HepG2 (cell line): ENCODE results near the gene VEGFB. TPM values are rescaled to one million over a fixed set of nuclear protein-coding genes. Genes with fewer than 3 reads are reported as not detected.

Experiments used
- AGO1 ChIP-seq: fragments of 200-400 bp; formaldehyde crosslinking; IDR thresholded peaks from 2 replicates; pipeline ENCODE4 v1.6.1; 2017; ENCODE audit warnings: mild to moderate bottlenecking, low read depth, low read length, moderate library complexity; ENCODE audit not compliant: poor library complexity, severe bottlenecking
- FOSL2 ChIP-seq: sonication (generic); formaldehyde crosslinking; IDR thresholded peaks from 2 replicates; pipeline ENCODE4 v1.4.0; 2020; ENCODE audit warnings: missing genetic modification reagents
- HNRNPH1 ChIP-seq: fragments of 200-400 bp; formaldehyde crosslinking; optimal IDR thresholded peaks from 2 replicates; pipeline ENCODE3; 2017; ENCODE audit warnings: mild to moderate bottlenecking, low read depth, low read length
- PHF20 ChIP-seq: sonication (generic); formaldehyde crosslinking; IDR thresholded peaks from 2 replicates; pipeline ENCODE4 v1.5.0; 2020; ENCODE audit warnings: mild to moderate bottlenecking, missing genetic modification reagents
- POLR2G ChIP-seq: fragments of 200-400 bp; formaldehyde crosslinking; IDR thresholded peaks from 2 replicates; pipeline ENCODE4 v1.6.1; 2018; ENCODE audit warnings: mild to moderate bottlenecking, low read depth, low read length, moderate library complexity
- RBM39 ChIP-seq: fragments of 200-400 bp; formaldehyde crosslinking; IDR thresholded peaks from one replicate; pipeline ENCODE4 v1.6.1; 2018; ENCODE audit warnings: antibody characterized with exemption, mild to moderate bottlenecking, low read depth, low read length; ENCODE audit not compliant: poor library complexity, severe bottlenecking
- TAF1 ChIP-seq: sonication (generic); formaldehyde crosslinking; IDR thresholded peaks from 2 replicates; pipeline ENCODE4 v1.4.0; 2020; ENCODE audit warnings: missing genetic modification reagents
- TCF7 ChIP-seq: sonication (generic); IDR thresholded peaks from 2 replicates; pipeline ENCODE4 v1.6.1; 2016; ENCODE audit warnings: antibody characterized with exemption, low read depth
- TSC22D2 ChIP-seq: sonication (generic); formaldehyde crosslinking; IDR thresholded peaks from 2 replicates; pipeline ENCODE4 v1.5.1; 2020; ENCODE audit warnings: missing genetic modification reagents, mild to moderate bottlenecking, borderline replicate concordance
- ZBTB37 ChIP-seq: sonication (generic); formaldehyde crosslinking; IDR thresholded peaks from 2 replicates; pipeline ENCODE4 v1.4.0; 2020; ENCODE audit warnings: mild to moderate bottlenecking, missing genetic modification reagents
- ZFX ChIP-seq: sonication (generic); formaldehyde crosslinking; IDR thresholded peaks from 2 replicates; pipeline ENCODE4 v1.4.0; 2020; ENCODE audit warnings: mild to moderate bottlenecking, low read depth, missing genetic modification reagents, moderate library complexity
- ZNF350 ChIP-seq: sonication (generic); formaldehyde crosslinking; IDR thresholded peaks from 2 replicates; pipeline ENCODE4 v1.4.0; 2020; ENCODE audit warnings: mild to moderate bottlenecking, low read depth, missing genetic modification reagents, borderline replicate concordance
- ZNF547 ChIP-seq: sonication (generic); formaldehyde crosslinking; IDR thresholded peaks from 2 replicates; pipeline ENCODE4 v1.5.1; 2020; ENCODE audit warnings: mild to moderate bottlenecking, missing genetic modification reagents
- ZNF567 ChIP-seq: sonication (generic); formaldehyde crosslinking; IDR thresholded peaks from 2 replicates; pipeline ENCODE4 v1.8.1; 2023; ENCODE audit warnings: mild to moderate bottlenecking, missing genetic modification reagents, borderline replicate concordance
- ZNF839 ChIP-seq: sonication (generic); formaldehyde crosslinking; IDR thresholded peaks from 2 replicates; pipeline ENCODE4 v1.4.0; 2020; ENCODE audit warnings: missing genetic modification reagents, mild to moderate bottlenecking, borderline replicate concordance
- ZSCAN21 ChIP-seq: sonication (generic); formaldehyde crosslinking; IDR thresholded peaks from 2 replicates; pipeline ENCODE4 v1.8.0; 2022; ENCODE audit warnings: mild to moderate bottlenecking, missing genetic modification reagents, moderate library complexity, borderline replicate concordance
- polyA plus RNA-seq, 8 experiments: library from polyadenylated mRNA; depleted of rRNA in 3 of 8; stranded (reverse) in 7 of 8; unstranded in 1 of 8; fragments of >200 nt; fragmentation: Illumina TruSeq in 4 of 8; extraction: Trizol in 4 of 8; gene quantifications; 2 replicates each; pipeline versions ENCODE4 v1.2.1 to v1.2.3, GENCODE V29; 2011 to 2016; ENCODE audit warnings: low read depth in 4 of 8, missing spikeins in 1 of 8, mixed read lengths in 1 of 8; ENCODE audit not compliant: insufficient read depth in 1 of 8
- total RNA-seq, 5 experiments: library from RNA; depleted of rRNA; stranded (reverse); fragments of >200 nt; fragmentation: Illumina TruSeq; extraction: Trizol; gene quantifications; 2 replicates each; pipeline ENCODE4 v1.2.3, GENCODE V29; 2016; ENCODE audit warnings: low read depth in 1 of 5
- TF ChIP-seq, protein P1 (sequence below): sonication (generic); formaldehyde crosslinking; IDR thresholded peaks from 2 replicates; pipeline ENCODE4 v1.4.0; 2020; ENCODE audit warnings: missing genetic modification reagents, borderline replicate concordance
- TF ChIP-seq, protein P2 (sequence below): IDR thresholded peaks from 2 replicates; pipeline ENCODE4 v1.6.1; 2016; ENCODE audit warnings: missing compliant biosample characterization, missing genetic modification reagents, borderline replicate concordance
- TF ChIP-seq, protein P3 (sequence below): IDR thresholded peaks from 2 replicates; pipeline ENCODE4 v1.6.1; 2016
- TF ChIP-seq, protein P4 (sequence below): sonication (generic); formaldehyde crosslinking; IDR thresholded peaks from 2 replicates; pipeline ENCODE4 v1.9.0; 2022; ENCODE audit warnings: low read depth, missing genetic modification reagents

Gene VEGFB
- total and polyA plus RNA-seq, 2 of the 13 experiments (the other 11 are each of a cell fraction or from before 2014, with no cell fraction given), result 9.0 to 11.3 TPM

- TF ChIP-seq FOSL2 (CRISPR knock-in tag), result no peak
- TF ChIP-seq, protein P1, sequence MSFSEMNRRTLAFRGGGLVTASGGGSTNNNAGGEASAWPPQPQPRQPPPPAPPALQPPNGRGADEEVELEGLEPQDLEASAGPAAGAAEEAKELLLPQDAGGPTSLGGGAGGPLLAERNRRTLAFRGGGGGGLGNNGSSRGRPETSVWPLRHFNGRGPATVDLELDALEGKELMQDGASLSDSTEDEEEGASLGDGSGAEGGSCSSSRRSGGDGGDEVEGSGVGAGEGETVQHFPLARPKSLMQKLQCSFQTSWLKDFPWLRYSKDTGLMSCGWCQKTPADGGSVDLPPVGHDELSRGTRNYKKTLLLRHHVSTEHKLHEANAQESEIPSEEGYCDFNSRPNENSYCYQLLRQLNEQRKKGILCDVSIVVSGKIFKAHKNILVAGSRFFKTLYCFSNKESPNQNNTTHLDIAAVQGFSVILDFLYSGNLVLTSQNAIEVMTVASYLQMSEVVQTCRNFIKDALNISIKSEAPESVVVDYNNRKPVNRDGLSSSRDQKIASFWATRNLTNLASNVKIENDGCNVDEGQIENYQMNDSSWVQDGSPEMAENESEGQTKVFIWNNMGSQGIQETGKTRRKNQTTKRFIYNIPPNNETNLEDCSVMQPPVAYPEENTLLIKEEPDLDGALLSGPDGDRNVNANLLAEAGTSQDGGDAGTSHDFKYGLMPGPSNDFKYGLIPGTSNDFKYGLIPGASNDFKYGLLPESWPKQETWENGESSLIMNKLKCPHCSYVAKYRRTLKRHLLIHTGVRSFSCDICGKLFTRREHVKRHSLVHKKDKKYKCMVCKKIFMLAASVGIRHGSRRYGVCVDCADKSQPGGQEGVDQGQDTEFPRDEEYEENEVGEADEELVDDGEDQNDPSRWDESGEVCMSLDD (CRISPR knock-in tag), result no peak
- TF ChIP-seq, protein P2, sequence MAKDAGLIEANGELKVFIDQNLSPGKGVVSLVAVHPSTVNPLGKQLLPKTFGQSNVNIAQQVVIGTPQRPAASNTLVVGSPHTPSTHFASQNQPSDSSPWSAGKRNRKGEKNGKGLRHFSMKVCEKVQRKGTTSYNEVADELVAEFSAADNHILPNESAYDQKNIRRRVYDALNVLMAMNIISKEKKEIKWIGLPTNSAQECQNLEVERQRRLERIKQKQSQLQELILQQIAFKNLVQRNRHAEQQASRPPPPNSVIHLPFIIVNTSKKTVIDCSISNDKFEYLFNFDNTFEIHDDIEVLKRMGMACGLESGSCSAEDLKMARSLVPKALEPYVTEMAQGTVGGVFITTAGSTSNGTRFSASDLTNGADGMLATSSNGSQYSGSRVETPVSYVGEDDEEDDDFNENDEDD (CRISPR knock-in tag), result no peak
- TF ChIP-seq ZSCAN21 (CRISPR knock-in tag), result no peak
- no peak for TF ChIP-seq ZNF547 (CRISPR knock-in tag)
- TF ChIP-seq TAF1 (CRISPR knock-in tag), result peak; percentile 24; the same call in 1 of the 2 replicates
- no peak for TF ChIP-seq TCF7
- peak; percentile 5 for TF ChIP-seq AGO1
- TF ChIP-seq ZNF350 (CRISPR knock-in tag), result no peak
- no peak for TF ChIP-seq ZBTB37 (CRISPR knock-in tag)
- TF ChIP-seq ZFX (CRISPR knock-in tag), result peak; percentile 40
- TF ChIP-seq ZNF567 (CRISPR knock-in tag), result no peak
- TF ChIP-seq ZNF839, result no peak
- peak; percentile 63; the same call in 1 of the 2 replicates for TF ChIP-seq POLR2G
- TF ChIP-seq HNRNPH1, result no peak
- TF ChIP-seq, protein P3, sequence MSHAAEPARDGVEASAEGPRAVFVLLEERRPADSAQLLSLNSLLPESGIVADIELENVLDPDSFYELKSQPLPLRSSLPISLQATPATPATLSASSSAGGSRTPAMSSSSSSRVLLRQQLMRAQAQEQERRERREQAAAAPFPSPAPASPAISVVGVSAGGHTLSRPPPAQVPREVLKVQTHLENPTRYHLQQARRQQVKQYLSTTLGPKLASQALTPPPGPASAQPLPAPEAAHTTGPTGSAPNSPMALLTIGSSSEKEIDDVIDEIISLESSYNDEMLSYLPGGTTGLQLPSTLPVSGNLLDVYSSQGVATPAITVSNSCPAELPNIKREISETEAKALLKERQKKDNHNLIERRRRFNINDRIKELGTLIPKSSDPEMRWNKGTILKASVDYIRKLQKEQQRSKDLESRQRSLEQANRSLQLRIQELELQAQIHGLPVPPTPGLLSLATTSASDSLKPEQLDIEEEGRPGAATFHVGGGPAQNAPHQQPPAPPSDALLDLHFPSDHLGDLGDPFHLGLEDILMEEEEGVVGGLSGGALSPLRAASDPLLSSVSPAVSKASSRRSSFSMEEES (CRISPR knock-in tag), result no peak
- TF ChIP-seq, protein P4, sequence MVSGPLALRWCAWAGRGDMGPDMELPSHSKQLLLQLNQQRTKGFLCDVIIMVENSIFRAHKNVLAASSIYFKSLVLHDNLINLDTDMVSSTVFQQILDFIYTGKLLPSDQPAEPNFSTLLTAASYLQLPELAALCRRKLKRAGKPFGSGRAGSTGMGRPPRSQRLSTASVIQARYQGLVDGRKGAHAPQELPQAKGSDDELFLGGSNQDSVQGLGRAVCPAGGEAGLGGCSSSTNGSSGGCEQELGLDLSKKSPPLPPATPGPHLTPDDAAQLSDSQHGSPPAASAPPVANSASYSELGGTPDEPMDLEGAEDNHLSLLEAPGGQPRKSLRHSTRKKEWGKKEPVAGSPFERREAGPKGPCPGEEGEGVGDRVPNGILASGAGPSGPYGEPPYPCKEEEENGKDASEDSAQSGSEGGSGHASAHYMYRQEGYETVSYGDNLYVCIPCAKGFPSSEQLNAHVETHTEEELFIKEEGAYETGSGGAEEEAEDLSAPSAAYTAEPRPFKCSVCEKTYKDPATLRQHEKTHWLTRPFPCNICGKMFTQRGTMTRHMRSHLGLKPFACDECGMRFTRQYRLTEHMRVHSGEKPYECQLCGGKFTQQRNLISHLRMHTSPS, result no peak
- no peak for TF ChIP-seq PHF20 (CRISPR knock-in tag)
- TF ChIP-seq TSC22D2 (CRISPR knock-in tag), result 0 out of 2 replicates have a peak, but pooled peaks have one; percentile 1
- TF ChIP-seq RBM39, result no peak
Measured at GRCh38 chr11:64251016-64251752, 16.8 kb downstream of the VEGFB start, which contains the start of gene PLCB3 (continued).
